Omental fat pad (tissue), 4 donors: ENCODE results near the gene RNFT2. TPM values are rescaled to one million over a fixed set of nuclear protein-coding genes. Genes with fewer than 3 reads are reported as not detected.

Experiments
- ATAC-seq: fragments of 150-250 bp; one replicate; pipeline ENCODE4 v1.9.1; 2016; ENCODE audit warnings: mild to moderate bottlenecking, moderate library complexity; ENCODE audit not compliant: low FRiP score
- DNase-seq: peaks from one replicate; pipeline ENCODE4 v3.0.0-alpha.2; 2019; ENCODE audit warnings: low spot score
- total RNA-seq, 4 donors: library from RNA; depleted of rRNA; stranded (reverse); fragments of >200 nt; gene quantifications; one replicate each; pipeline ENCODE4 v1.1.0, GENCODE V29; 2016
- TF ChIP-seq, protein P1 (sequence below), 3 donors: fragments of 450-650 bp; IDR thresholded peaks; one replicate each; pipeline ENCODE4 v1.5.1; 2016 to 2017; ENCODE audit warnings: antibody characterized with exemption in 3 of 3, mild to moderate bottlenecking in 3 of 3, moderate library complexity in 2 of 3

The RNFT2 gene
- total RNA-seq, 4 donors from 2014 or later = 0.37 to 2.5 (median 0.98) TPM

DNA sequence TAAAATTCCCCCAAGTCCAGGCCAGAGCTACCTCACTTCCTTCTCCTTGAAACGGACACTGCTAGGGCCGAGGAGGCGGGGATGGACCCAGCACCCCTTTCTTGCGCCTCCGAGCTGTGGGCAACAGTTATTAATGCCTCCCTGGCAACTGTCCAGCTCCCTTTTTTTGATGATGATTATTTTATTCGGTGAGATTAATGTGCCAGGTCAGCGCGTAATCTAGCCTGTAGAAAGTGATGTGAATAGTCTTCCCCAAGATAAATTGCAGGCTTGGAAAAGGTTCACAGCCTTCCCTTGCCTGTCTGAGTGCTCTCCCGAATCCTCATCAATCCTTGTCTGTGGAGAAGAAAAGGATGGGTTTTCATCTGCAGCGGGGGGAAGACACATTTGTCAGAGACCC is 54.3 kb downstream of the RNFT2 start:
- TF ChIP-seq, protein P1, sequence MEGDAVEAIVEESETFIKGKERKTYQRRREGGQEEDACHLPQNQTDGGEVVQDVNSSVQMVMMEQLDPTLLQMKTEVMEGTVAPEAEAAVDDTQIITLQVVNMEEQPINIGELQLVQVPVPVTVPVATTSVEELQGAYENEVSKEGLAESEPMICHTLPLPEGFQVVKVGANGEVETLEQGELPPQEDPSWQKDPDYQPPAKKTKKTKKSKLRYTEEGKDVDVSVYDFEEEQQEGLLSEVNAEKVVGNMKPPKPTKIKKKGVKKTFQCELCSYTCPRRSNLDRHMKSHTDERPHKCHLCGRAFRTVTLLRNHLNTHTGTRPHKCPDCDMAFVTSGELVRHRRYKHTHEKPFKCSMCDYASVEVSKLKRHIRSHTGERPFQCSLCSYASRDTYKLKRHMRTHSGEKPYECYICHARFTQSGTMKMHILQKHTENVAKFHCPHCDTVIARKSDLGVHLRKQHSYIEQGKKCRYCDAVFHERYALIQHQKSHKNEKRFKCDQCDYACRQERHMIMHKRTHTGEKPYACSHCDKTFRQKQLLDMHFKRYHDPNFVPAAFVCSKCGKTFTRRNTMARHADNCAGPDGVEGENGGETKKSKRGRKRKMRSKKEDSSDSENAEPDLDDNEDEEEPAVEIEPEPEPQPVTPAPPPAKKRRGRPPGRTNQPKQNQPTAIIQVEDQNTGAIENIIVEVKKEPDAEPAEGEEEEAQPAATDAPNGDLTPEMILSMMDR (IDR thresholded peaks at IDR 0.05) = no peak
- DNase-seq (no peak), ATAC-seq (no peak)

DNA sequence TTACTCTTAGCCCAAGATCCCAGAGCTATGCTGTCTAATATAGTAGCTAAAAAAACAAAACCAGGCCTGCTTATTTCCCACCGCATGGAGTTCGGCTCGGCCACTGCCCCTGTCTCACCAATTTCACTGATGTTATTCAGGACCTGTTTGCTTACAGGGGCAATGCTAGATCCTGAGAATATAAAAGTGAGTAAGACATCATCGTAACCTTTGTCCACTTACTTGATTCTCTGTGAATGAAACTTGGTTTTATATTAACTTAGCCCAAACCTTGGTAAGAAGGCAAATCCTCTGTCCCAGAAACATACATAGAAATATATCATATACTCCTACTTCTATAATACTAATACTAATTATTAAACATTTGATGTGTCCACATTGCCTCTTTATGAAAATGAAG is 56.6 kb downstream of the RNFT2 start:
- DNase-seq (no peak), ATAC-seq (no peak)
- TF ChIP-seq, protein P1 (IDR thresholded peaks at IDR 0.05) = no peak

DNA sequence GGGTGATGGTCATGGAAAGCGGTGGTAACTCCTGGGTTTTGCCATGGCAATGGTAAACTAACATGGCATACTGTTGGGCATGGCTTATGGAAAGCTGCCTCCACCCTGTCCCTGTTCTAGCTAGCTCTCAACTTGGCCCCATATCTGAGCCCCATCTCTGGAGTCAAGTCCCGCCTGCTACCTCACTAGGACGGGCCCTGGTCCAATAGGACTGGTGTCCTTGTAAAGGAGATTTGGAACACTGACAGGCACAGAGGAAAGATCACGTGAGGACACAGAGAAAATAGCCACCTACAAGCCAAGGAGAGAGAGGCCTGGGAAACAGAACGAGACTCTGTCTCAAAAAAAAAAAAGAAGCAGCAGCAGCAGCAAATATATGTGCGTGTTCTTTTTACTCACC is 59.8 kb downstream of the RNFT2 start:
- ATAC-seq (no peak), DNase-seq (no peak)
- TF ChIP-seq, protein P1 (IDR thresholded peaks at IDR 0.05) = no peak

DNA sequence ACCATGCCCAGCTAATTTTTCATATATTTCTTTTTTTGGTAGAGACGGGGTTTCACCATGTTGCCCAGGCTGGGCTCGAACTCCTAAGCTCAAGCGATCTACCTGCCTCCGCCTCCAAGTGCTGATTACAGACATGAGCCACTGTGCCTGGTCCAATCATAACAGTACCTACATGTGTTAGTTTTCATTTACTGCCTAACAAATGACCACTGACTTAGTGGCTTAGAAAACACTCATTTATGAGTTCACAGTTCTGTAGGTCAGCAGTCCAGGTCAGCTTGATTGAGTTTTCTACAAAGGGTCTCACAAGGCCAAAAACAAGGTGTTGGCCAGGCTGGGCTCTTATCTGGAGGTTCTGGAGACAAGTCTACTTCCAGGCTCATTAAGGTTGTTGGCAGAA is 60.6 kb downstream of the RNFT2 start:
- DNase-seq (no peak), ATAC-seq (no peak)
- TF ChIP-seq, protein P1 (IDR thresholded peaks at IDR 0.05) = no peak

DNA sequence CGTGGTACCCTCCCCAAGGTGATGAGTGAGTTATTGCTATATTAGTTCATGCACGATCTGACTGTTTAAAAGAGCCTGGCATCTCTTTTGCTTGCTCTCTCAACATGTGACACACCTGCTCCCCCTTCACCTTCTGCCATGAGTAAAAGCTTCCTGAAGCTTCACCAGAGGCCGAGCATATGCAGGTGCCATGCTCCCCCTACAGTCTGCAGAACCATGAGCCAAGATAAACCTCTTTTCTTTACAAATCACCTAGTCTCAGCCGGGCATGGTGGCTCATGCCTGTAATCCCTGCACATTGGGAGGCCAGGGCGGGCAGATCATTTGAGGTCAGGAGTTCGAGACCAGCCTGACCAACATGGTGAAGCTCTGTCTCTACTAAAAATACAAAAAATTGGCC is 61.8 kb downstream of the RNFT2 start:
- DNase-seq = no peak
- ATAC-seq = no peak
- TF ChIP-seq, protein P1 (IDR thresholded peaks at IDR 0.05) = no peak

DNA sequence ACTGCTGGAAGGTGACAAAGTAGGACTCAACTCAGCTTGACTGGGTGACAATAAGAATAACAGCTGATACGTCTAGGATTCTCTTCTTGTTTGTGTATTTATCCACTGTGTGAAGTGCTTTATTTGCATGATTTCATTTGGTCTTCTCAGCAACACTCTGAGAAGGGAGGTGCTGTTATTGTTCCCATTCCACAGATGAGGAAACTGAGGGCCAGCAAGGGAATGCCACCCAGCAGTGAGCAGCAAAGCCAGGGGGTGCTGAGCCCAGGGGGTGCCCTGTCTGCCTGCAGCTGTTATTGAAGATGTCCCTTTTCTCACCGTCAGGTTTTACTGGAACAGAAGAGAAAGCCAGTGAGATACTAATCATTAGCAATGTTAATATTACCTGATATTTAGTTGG is 62.8 kb downstream of the RNFT2 start:
- no peak for DNase-seq
- ATAC-seq = no peak
- TF ChIP-seq, protein P1 (IDR thresholded peaks at IDR 0.05) = no peak

DNA sequence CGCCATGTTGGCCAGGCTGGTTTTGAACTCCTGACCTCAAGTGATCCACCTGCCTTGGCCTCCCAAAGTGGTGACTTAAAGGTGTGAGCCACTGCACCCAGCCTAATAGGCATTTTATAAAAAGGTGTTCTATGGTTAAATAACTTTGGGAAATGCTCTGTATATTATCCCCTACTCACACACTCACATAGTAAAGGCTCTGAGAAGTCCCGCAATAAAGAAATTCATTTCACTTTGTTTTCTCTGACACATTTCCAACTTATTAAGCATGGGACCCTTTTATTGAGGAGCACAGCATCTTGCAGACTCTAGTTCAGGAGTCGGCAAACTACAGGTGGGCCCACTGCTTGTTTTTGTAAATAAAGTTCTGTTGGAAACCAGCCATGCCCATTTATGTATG is 63.9 kb downstream of the RNFT2 start:
- ATAC-seq (no peak), DNase-seq (no peak)
- TF ChIP-seq, protein P1 (IDR thresholded peaks at IDR 0.05) = no peak
